Naive thymus-derived CD4-positive, alpha-beta T cell (primary cell): ENCODE results near the gene STK40. TPM values are rescaled to one million over a fixed set of nuclear protein-coding genes. Genes with fewer than 3 reads are reported as not detected.

ENCODE experiments used
- ATAC-seq: fragments of 150-1000 bp; cut with Tn5 transposase; 2 replicates; pipeline ENCODE4 v1.10.0; 2021; ENCODE audit warnings: mild to moderate bottlenecking, moderate library complexity
- CTCF ChIA-PET: fragments of 350-600 bp; sonication (Branson Sonifier 250); formaldehyde crosslinking; loops from one replicate; lab custom pipeline; 2021; ENCODE audit warnings: antibody characterized with exemption; lab: Charles Lee
- POLR2A ChIA-PET: fragments of 350-600 bp; sonication (Branson Sonifier 250); formaldehyde crosslinking; loops from one replicate; lab custom pipeline; 2021; ENCODE audit warnings: antibody characterized with exemption, inconsistent platforms; lab: Charles Lee
- DNase-seq, 9 donors: peaks; one replicate each; pipeline versions ENCODE4 v3.0.0 to v3.0.0-alpha.2; 2020 to 2022; ENCODE audit warnings: mixed read lengths in 1 of 9
- H3K27ac ChIP-seq: one replicate; pipeline ENCODE4 v1.7.0; 2013; ENCODE audit warnings: mild to moderate bottlenecking, low read depth, low read length, moderate library complexity
- H3K27me3 ChIP-seq, 2 donors: one replicate each; pipeline ENCODE4 v1.7.0; 2013; ENCODE audit warnings: low read length in 2 of 2, mild to moderate bottlenecking in 2 of 2, moderate library complexity in 2 of 2; ENCODE audit not compliant: control insufficient read depth in 2 of 2, insufficient read depth in 2 of 2
- H3K36me3 ChIP-seq, 3 experiments: 1 replicate in 2 of 3; 2 replicates in 1 of 3; pipeline ENCODE4 v1.7.0; 2013; ENCODE audit warnings: low read length in 3 of 3, mild to moderate bottlenecking in 3 of 3, moderate library complexity in 1 of 3; ENCODE audit not compliant: insufficient read depth in 3 of 3, control insufficient read depth in 2 of 3
- H3K4me1 ChIP-seq, 2 donors: one replicate each; pipeline ENCODE4 v1.7.0; 2013; ENCODE audit warnings: low read length in 2 of 2, mild to moderate bottlenecking in 2 of 2, moderate library complexity in 1 of 2; ENCODE audit not compliant: control insufficient read depth in 2 of 2, insufficient read depth in 2 of 2
- H3K4me3 ChIP-seq: 2 replicates; pipeline ENCODE4 v1.7.0; 2013; ENCODE audit warnings: mild to moderate bottlenecking, low read length
- H3K9me3 ChIP-seq, 3 experiments: 1 replicate in 2 of 3; 2 replicates in 1 of 3; pipeline ENCODE4 v1.7.0; 2013; ENCODE audit warnings: low read length in 3 of 3; ENCODE audit not compliant: control insufficient read depth in 2 of 3
- H3K27ac Mint-ChIP-seq, 9 donors: one replicate each; pipeline ENCODE4 v1.8.0; 2020 to 2022; ENCODE audit warnings: mixed read lengths in 9 of 9, mild to moderate bottlenecking in 8 of 9, moderate library complexity in 5 of 9, inconsistent platforms in 2 of 9
- H3K27me3 Mint-ChIP-seq, 5 donors: one replicate each; pipeline ENCODE4 v1.8.0; 2021 to 2022; ENCODE audit warnings: mixed read lengths in 5 of 5, mild to moderate bottlenecking in 1 of 5
- H3K36me3 Mint-ChIP-seq, 5 donors: one replicate each; pipeline ENCODE4 v1.8.0; 2020 to 2022; ENCODE audit warnings: mixed read lengths in 5 of 5, mild to moderate bottlenecking in 3 of 5, inconsistent platforms in 1 of 5
- H3K4me1 Mint-ChIP-seq, 7 donors: one replicate each; pipeline ENCODE4 v1.8.0; 2020 to 2022; ENCODE audit warnings: mixed read lengths in 7 of 7, mild to moderate bottlenecking in 3 of 7, inconsistent platforms in 1 of 7
- H3K4me3 Mint-ChIP-seq, 10 donors: one replicate each; pipeline ENCODE4 v1.8.0; 2020 to 2022; ENCODE audit warnings: mild to moderate bottlenecking in 10 of 10, mixed read lengths in 10 of 10, moderate library complexity in 6 of 10, inconsistent platforms in 2 of 10
- H3K9me3 Mint-ChIP-seq, 11 donors: one replicate each; pipeline ENCODE4 v1.8.0; 2020 to 2022; ENCODE audit warnings: mixed read lengths in 11 of 11, mild to moderate bottlenecking in 4 of 11, inconsistent platforms in 1 of 11, moderate library complexity in 1 of 11
- intact Hi-C, 2 donors: fragments of 100-400 bp; cut with micrococcal nuclease; formaldehyde crosslinking; loops; one replicate each; pipeline ENCODE4 v1.15.1; 2023
- polyA plus RNA-seq, 2 donors: library from polyadenylated mRNA; unstranded; fragments of 300-500 nt; fragmentation: Illumina TruSeq; gene quantifications; one replicate each; pipeline ENCODE4 v1.2.3, GENCODE V29; 2021
- total RNA-seq, 6 experiments: library from RNA in 5 of 6; stranded (reverse) in 5 of 6; gene quantifications; 1 replicate in 5 of 6; 2 replicates in 1 of 6; pipeline ENCODE4 v1.2.3 and lab custom pipeline; 2021 to 2026

Gene STK40
- total and polyA plus RNA-seq, 7 experiments from 2014 or later = 27.6 to 56.8 (median 46.8) TPM

GRCh38 chr1:36420409-36420808, 34.7 kb upstream of the STK40 start:
- Mint-ChIP-seq H3K4me3 (peak overlapping the region; percentile 64 to 85 (median 77)), H3K27me3 (no peaks in the 10 kb centered on the region), H3K4me1 (peaks cover 11 to 37% (median 33%) of the 10 kb centered on the region in 7 donors), H3K27ac (peak overlapping the region; percentile 74 to 98 (median 93)), H3K36me3 (no peaks in the 10 kb centered on the region), H3K9me3 (no peaks in the 10 kb centered on the region)
- CTCF ChIA-PET = interaction anchor here (0.8 to 4.0 kb wide), 7 partner anchors 10 to 135 kb away, joined by 3 to 40 read pairs (median 3); no protein-coding TSS in a partner anchor
- peak overlapping the region; percentile 65 for H3K27ac ChIP-seq
- POLR2A ChIA-PET = interaction anchor here (1.2 to 3.2 kb wide), 3 partner anchors 23 to 77 kb away, joined by 5 to 23 read pairs (median 7); no protein-coding TSS in a partner anchor
- no peaks in the 10 kb centered on the region for H3K9me3 ChIP-seq
- peak overlapping the region; percentile 17 for H3K4me3 ChIP-seq
- H3K36me3 ChIP-seq = no peaks in the 10 kb centered on the region
- peak; percentile 46 for ATAC-seq
- no peaks in the 10 kb centered on the region for H3K27me3 ChIP-seq
- intact Hi-C loops = loop anchor here (1.0 to 2.0 kb wide), 10 partner anchors 23 to 322 kb away; partner anchors contain the start of genes TRAPPC3 (in 2 of the 2), LSM10 (in 1 of the 2) and SH3D21 (in 1 of the 2)
- DNase-seq = no peak
- H3K4me1 ChIP-seq = peaks cover 10 to 19% of the 10 kb centered on the region in 2 donors

- no peak overlapping the region for H3K27ac ChIP-seq
- ChIA-PET POLR2A (interaction anchor here (0.5 to 3.2 kb wide), 9 partner anchors 10 to 185 kb away, joined by 3 to 23 read pairs (median 4); no protein-coding TSS in a partner anchor), CTCF (interaction anchor here (0.6 to 4.0 kb wide), 9 partner anchors 11 to 274 kb away, joined by 3 to 40 read pairs (median 3); no protein-coding TSS in a partner anchor)
- no peaks in the 10 kb centered on the region for H3K9me3 Mint-ChIP-seq
- peak overlapping the region in 2 of 10 donors; percentile 75 to 80 for H3K4me3 Mint-ChIP-seq
- no peak overlapping the region for H3K4me3 ChIP-seq
- H3K27me3 Mint-ChIP-seq = no peaks in the 10 kb centered on the region
- DNase-seq (no peak), ATAC-seq (no peak)
- H3K27ac Mint-ChIP-seq = no peak overlapping the region
- H3K4me1 Mint-ChIP-seq = peaks cover 11 to 37% (median 33%) of the 10 kb centered on the region in 7 donors
- no peaks in the 10 kb centered on the region for H3K9me3 ChIP-seq
- H3K27me3 ChIP-seq = no peaks in the 10 kb centered on the region
- H3K36me3 Mint-ChIP-seq = no peaks in the 10 kb centered on the region
- peaks cover 10 to 19% of the 10 kb centered on the region in 2 donors for H3K4me1 ChIP-seq
- H3K36me3 ChIP-seq = no peaks in the 10 kb centered on the region
- intact Hi-C loops = no loop called here
Observed at GRCh38 chr1:36419569-36419968, 33.8 kb upstream of the STK40 start.

GRCh38 chr1:36419140-36419539, 33.4 kb upstream of the STK40 start:
- intact Hi-C loops = no loop called here
- Histone ChIP-seq H3K27ac (no peak overlapping the region), H3K27me3 (no peaks in the 10 kb centered on the region), H3K4me1 (peaks cover 10 to 19% of the 10 kb centered on the region in 2 donors), H3K36me3 (no peaks in the 10 kb centered on the region), H3K4me3 (no peak overlapping the region), H3K9me3 (no peaks in the 10 kb centered on the region)
- Mint-ChIP-seq H3K4me3 (peak overlapping the region in 1 of 10 donors; percentile 75), H3K36me3 (no peaks in the 10 kb centered on the region), H3K9me3 (no peaks in the 10 kb centered on the region), H3K4me1 (peaks cover 11 to 37% (median 33%) of the 10 kb centered on the region in 7 donors), H3K27me3 (no peaks in the 10 kb centered on the region), H3K27ac (peak overlapping the region in 2 of 9 donors; percentile 14 to 69)
- no peak for DNase-seq
- ChIA-PET POLR2A (interaction anchor here (0.7 to 3.2 kb wide), 7 partner anchors 10 to 76 kb away, joined by 3 to 23 read pairs (median 3); no protein-coding TSS in a partner anchor), CTCF (interaction anchor here (1.0 to 4.0 kb wide), 6 partner anchors 33 to 273 kb away, joined by 3 to 40 read pairs (median 8); no protein-coding TSS in a partner anchor)
- ATAC-seq = no peak

GRCh38 chr1:36417931-36418330, 32.2 kb upstream of the STK40 start:
- Histone ChIP-seq H3K36me3 (no peaks in the 10 kb centered on the region), H3K4me1 (peaks cover 10 to 19% of the 10 kb centered on the region in 2 donors), H3K27me3 (no peaks in the 10 kb centered on the region), H3K27ac (no peak overlapping the region), H3K9me3 (no peaks in the 10 kb centered on the region), H3K4me3 (no peak overlapping the region)
- Mint-ChIP-seq H3K9me3 (no peaks in the 10 kb centered on the region), H3K27me3 (no peaks in the 10 kb centered on the region), H3K27ac (no peak overlapping the region), H3K4me1 (peaks cover 15 to 37% (median 33%) of the 10 kb centered on the region in 7 donors), H3K36me3 (no peaks in the 10 kb centered on the region), H3K4me3 (peak overlapping the region in 2 of 10 donors; percentile 29 to 34)
- ATAC-seq = no peak
- intact Hi-C loops = no loop called here
- DNase-seq = no peak
- ChIA-PET CTCF (interaction anchor here (0.9 to 4.0 kb wide), 5 partner anchors 25 to 75 kb away, joined by 3 to 40 read pairs (median 3); no protein-coding TSS in a partner anchor), POLR2A (interaction anchor here (0.7 to 3.2 kb wide), 2 partner anchors 12 to 75 kb away, joined by 3 to 23 read pairs; no protein-coding TSS in a partner anchor)

GRCh38 chr1:36415661-36416326, 30.1 kb upstream of the STK40 start:
- H3K9me3 Mint-ChIP-seq = peaks cover 0 to 4% (median 0%) of the 10 kb centered on the region in 11 donors
- intact Hi-C loops = no loop called here
- H3K27me3 Mint-ChIP-seq = no peaks in the 10 kb centered on the region
- peaks cover 0 to 4% (median 0%) of the 10 kb centered on the region in 5 donors for H3K36me3 Mint-ChIP-seq
- peaks cover 12 to 43% (median 34%) of the 10 kb centered on the region in 7 donors for H3K4me1 Mint-ChIP-seq
- H3K27ac Mint-ChIP-seq = peak overlapping the region in 1 of 9 donors; percentile 67
- ChIA-PET POLR2A (interaction anchor here (0.9 kb wide), 1 partner anchor 29 kb away, joined by 3 read pairs; no protein-coding TSS in a partner anchor), CTCF (no interaction called here)
- Histone ChIP-seq H3K27me3 (no peaks in the 10 kb centered on the region), H3K36me3 (no peaks in the 10 kb centered on the region), H3K27ac (no peak overlapping the region), H3K4me3 (no peak overlapping the region), H3K4me1 (peaks cover 8 to 18% of the 10 kb centered on the region in 2 donors), H3K9me3 (no peaks in the 10 kb centered on the region)
- no peak for DNase-seq
- H3K4me3 Mint-ChIP-seq = no peak overlapping the region
- ATAC-seq = no peak

- intact Hi-C loops = no loop called here
- no peak overlapping the region for H3K27ac Mint-ChIP-seq
- ATAC-seq (no peak), DNase-seq (no peak)
- Histone ChIP-seq H3K27ac (no peak overlapping the region), H3K4me1 (peaks cover 0 to 6% of the 10 kb centered on the region in 2 donors), H3K27me3 (no peaks in the 10 kb centered on the region), H3K4me3 (no peak overlapping the region), H3K9me3 (no peaks in the 10 kb centered on the region), H3K36me3 (no peaks in the 10 kb centered on the region)
- ChIA-PET POLR2A (no interaction called here), CTCF (interaction anchor here (1.0 kb wide), 1 partner anchor 45 kb away, joined by 3 read pairs; no protein-coding TSS in a partner anchor)
- peaks cover 0 to 8% (median 0%) of the 10 kb centered on the region in 5 donors for H3K36me3 Mint-ChIP-seq
- no peaks in the 10 kb centered on the region for H3K27me3 Mint-ChIP-seq
- H3K9me3 Mint-ChIP-seq = peaks cover 0 to 7% (median 0%) of the 10 kb centered on the region in 11 donors
- H3K4me3 Mint-ChIP-seq = no peak overlapping the region
- peaks cover 4 to 33% (median 24%) of the 10 kb centered on the region in 7 donors for H3K4me1 Mint-ChIP-seq
Observed at GRCh38 chr1:36414384-36414783, 28.7 kb upstream of the STK40 start.
